ENCODE results near the gene CEP131. TPM values are rescaled to one million over a fixed set of nuclear protein-coding genes. Genes with fewer than 3 reads are reported as not detected.
"Not testable (repeated sequence)": the region's sequence is repeated elsewhere in the genome, so short reads cannot be mapped to it uniquely, and the experiment has no call there.

CEP131 gene
- total and polyA plus RNA-seq, 7 experiments from 2014 or later = 2.7 to 13.0 (median 9.7) TPM

DNA sequence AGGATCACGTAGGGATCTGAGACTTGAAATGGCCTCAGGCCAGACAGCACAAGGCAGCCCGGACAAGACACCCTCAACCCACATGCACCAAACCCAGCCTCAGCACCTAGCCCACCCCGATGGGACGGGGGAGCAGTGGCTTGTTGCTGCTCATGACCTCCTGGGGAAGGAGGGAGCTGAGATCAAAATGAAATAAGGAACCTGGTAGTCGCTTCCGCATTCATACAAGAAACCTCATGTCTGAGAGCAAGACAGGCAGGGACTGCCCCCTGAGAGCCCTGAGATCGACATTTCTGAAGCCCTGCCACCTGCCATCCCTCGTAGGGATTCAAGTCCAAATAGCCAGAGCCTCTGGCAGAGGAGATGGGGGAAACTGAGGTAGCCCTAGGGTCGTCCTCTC lies 5.7 kb upstream of the CEP131 start:
- Mint-ChIP-seq H3K4me3 (no peak overlapping the region), H3K27ac (no peak overlapping the region), H3K9me3 (no peaks in the 10 kb centered on the region), H3K27me3 (peaks cover 0 to 8% (median 0%) of the 10 kb centered on the region in 5 donors), H3K36me3 (peaks cover 9 to 21% (median 14%) of the 10 kb centered on the region in 5 donors), H3K4me1 (peaks cover 10 to 28% (median 15%) of the 10 kb centered on the region in 7 donors)
- H3K36me3 ChIP-seq (ENCODE audit: control insufficient read depth in 2 of 3, insufficient read depth in 3 of 3, low read length in 3 of 3) = peaks cover 0 to 43% (median 4%) of the 10 kb centered on the region in 3 experiments
- H3K9me3 ChIP-seq (ENCODE audit: control insufficient read depth in 2 of 3, low read length in 3 of 3) = no peaks in the 10 kb centered on the region
- no peak overlapping the region for H3K27ac ChIP-seq (ENCODE audit: low read depth, low read length)
- H3K27me3 ChIP-seq (ENCODE audit: control insufficient read depth in 2 of 2, insufficient read depth in 2 of 2, low read length in 2 of 2) = no peaks in the 10 kb centered on the region
- peak; percentile 51 for ATAC-seq
- H3K4me3 ChIP-seq (ENCODE audit: low read length) = no peak overlapping the region
- intact Hi-C loops (cut with micrococcal nuclease) = loop anchor here in 1 of 2 donors (10.0 kb wide), 2 partner anchors 964 to 1084 kb away; partner anchors contain the start of genes EIF4A3 and RNF213
- DNase-seq = no peak
- H3K4me1 ChIP-seq (ENCODE audit: control insufficient read depth in 2 of 2, insufficient read depth in 2 of 2, low read length in 2 of 2) = peaks cover 3 to 4% of the 10 kb centered on the region in 2 donors
- CTCF ChIA-PET = no interaction called here
- POLR2A ChIA-PET = no interaction called here

DNA sequence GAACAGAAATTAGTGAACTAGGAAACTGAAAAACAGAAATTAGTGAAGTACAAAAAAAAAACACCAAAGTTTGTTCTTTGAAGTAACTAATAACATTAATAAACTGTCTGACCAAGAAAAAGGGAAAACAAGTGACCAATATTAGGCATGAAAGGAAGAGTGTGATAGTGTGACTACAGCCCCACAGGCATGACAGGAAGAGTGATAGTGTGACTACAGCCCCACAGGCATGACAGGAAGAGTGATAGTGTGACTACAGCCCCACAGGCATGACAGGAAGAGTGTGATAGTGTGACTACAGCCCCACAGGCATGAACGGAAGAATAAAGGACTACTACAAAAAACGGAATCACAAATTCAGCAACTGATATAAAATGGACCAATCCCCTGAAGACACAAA lies 4.9 kb upstream of the CEP131 start:
- ATAC-seq; H3K4me3 ChIP-seq (ENCODE audit: low read length); CTCF ChIA-PET: not testable (repeated sequence)

DNA sequence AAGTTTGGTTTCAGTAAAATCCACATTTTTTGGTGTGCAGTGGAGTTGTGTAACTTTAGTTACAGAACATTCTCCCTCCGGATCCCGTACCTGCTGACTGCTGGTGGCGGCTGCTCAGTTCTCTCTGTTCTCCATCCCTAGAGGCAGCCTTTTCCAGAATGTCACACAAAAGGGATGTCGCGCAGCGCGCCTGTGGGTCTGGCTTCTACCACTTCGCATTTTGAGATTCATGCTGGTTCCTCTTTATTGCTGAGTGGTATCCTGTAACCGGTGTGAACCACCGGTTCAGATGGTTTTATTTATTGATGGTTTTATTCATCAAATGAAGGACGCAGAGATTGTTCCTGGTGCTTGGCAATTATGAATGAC lies 981 bp upstream of the CEP131 start:
- Mint-ChIP-seq H3K9me3 (no peaks in the 10 kb centered on the region), H3K27me3 (peaks cover 0 to 8% (median 0%) of the 10 kb centered on the region in 5 donors), H3K4me1 (peaks cover 13 to 24% (median 21%) of the 10 kb centered on the region in 7 donors), H3K36me3 (peaks cover 0 to 10% (median 4%) of the 10 kb centered on the region in 5 donors), H3K27ac (peak overlapping the region in 8 of 9 donors; percentile 7 to 79 (median 68)), H3K4me3 (peak overlapping the region; percentile 74 to 89 (median 84))
- ATAC-seq = no peak
- intact Hi-C loops (cut with micrococcal nuclease) = loop anchor here (1.0 to 10.0 kb wide), 12 partner anchors 16 to 1186 kb away; partner anchors contain the start of genes NDUFAF8 (in 2 of the 2), RNF213 (in 2 of the 2), TEPSIN (in 2 of the 2) and CCDC40 (in 1 of the 2)
- H3K27me3 ChIP-seq (ENCODE audit: control insufficient read depth in 2 of 2, insufficient read depth in 2 of 2, low read length in 2 of 2) = no peaks in the 10 kb centered on the region
- DNase-seq = no peak
- ChIA-PET CTCF (no interaction called here), POLR2A (no interaction called here)
- peaks cover 0 to 2% (median 0%) of the 10 kb centered on the region in 3 experiments for H3K36me3 ChIP-seq (ENCODE audit: control insufficient read depth in 2 of 3, insufficient read depth in 3 of 3, low read length in 3 of 3)
- peaks cover 11 to 19% of the 10 kb centered on the region in 2 donors for H3K4me1 ChIP-seq (ENCODE audit: control insufficient read depth in 2 of 2, insufficient read depth in 2 of 2, low read length in 2 of 2)
- no peaks in the 10 kb centered on the region for H3K9me3 ChIP-seq (ENCODE audit: control insufficient read depth in 2 of 3, low read length in 3 of 3)
- peak overlapping the region; percentile 63 for H3K27ac ChIP-seq (ENCODE audit: low read depth, low read length)
- H3K4me3 ChIP-seq (ENCODE audit: low read length) = peak overlapping the region; percentile 52

More for the DNA sequence above, 4.9 kb upstream of the CEP131 start:
- Mint-ChIP-seq H3K4me1 (peaks cover 10 to 28% (median 16%) of the 10 kb centered on the region in 7 donors), H3K36me3 (peaks cover 9 to 21% (median 14%) of the 10 kb centered on the region in 5 donors)
- POLR2A ChIA-PET; H3K27ac Mint-ChIP-seq; H3K27me3 Mint-ChIP-seq; H3K27ac ChIP-seq (ENCODE audit: low read depth, low read length); H3K9me3 ChIP-seq (ENCODE audit: control insufficient read depth in 2 of 3, low read length in 3 of 3); DNase-seq; H3K9me3 Mint-ChIP-seq; H3K27me3 ChIP-seq (ENCODE audit: control insufficient read depth in 2 of 2, insufficient read depth in 2 of 2, low read length in 2 of 2); H3K4me1 ChIP-seq (ENCODE audit: control insufficient read depth in 2 of 2, insufficient read depth in 2 of 2, low read length in 2 of 2); H3K4me3 Mint-ChIP-seq: not testable (repeated sequence)
- H3K36me3 ChIP-seq (ENCODE audit: control insufficient read depth in 2 of 3, insufficient read depth in 3 of 3, low read length in 3 of 3) = peaks cover 0 to 35% (median 4%) of the 10 kb centered on the region in 3 experiments
- intact Hi-C loops (cut with micrococcal nuclease) = loop anchor here in 1 of 2 donors (10.0 kb wide), 2 partner anchors 963 to 1083 kb away; partner anchors contain the start of genes EIF4A3 and RNF213

DNA sequence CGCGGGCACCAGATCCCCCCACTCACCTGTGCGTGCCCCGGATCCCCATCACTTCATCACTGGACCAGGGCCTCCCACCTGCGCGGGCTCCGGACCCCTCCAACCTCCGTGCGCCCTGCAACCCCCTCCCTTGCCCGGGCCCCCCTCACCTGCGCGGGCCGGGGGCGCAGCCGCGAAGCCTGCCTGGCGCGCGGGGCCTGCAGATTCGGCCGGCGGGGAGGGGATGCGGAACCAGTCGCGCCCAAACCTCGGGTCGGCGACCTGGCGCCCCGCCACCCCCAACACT lies 202 bp downstream of the CEP131 start:
- Mint-ChIP-seq H3K4me1 (peaks cover 10 to 19% (median 15%) of the 10 kb centered on the region in 7 donors), H3K36me3 (peaks cover 0 to 3% (median 1%) of the 10 kb centered on the region in 5 donors), H3K27me3 (peaks cover 0 to 8% (median 0%) of the 10 kb centered on the region in 5 donors), H3K9me3 (no peaks in the 10 kb centered on the region), H3K27ac (peak overlapping the region in 1 of 9 donors; percentile 74), H3K4me3 (peak overlapping the region in 8 of 10 donors; percentile 74 to 87 (median 83))
- ChIA-PET CTCF (interaction anchor here (1.0 kb wide), 1 partner anchor 199 kb away, joined by 3 read pairs; no protein-coding TSS in a partner anchor), POLR2A (interaction anchor here (0.6 to 1.3 kb wide), 6 partner anchors 12 to 953 kb away, joined by 3 to 24 read pairs (median 4); partner anchors contain the start of genes ACTG1, ARL16, HGS and NDUFAF8)
- no peaks in the 10 kb centered on the region for H3K9me3 ChIP-seq (ENCODE audit: control insufficient read depth in 2 of 3, low read length in 3 of 3)
- H3K4me1 ChIP-seq (ENCODE audit: control insufficient read depth in 2 of 2, insufficient read depth in 2 of 2, low read length in 2 of 2) = peaks cover 11 to 19% of the 10 kb centered on the region in 2 donors
- peaks cover 0 to 6% (median 0%) of the 10 kb centered on the region in 3 experiments for H3K36me3 ChIP-seq (ENCODE audit: control insufficient read depth in 2 of 3, insufficient read depth in 3 of 3, low read length in 3 of 3)
- peak overlapping the region; percentile 68 for H3K27ac ChIP-seq (ENCODE audit: low read depth, low read length)
- no peaks in the 10 kb centered on the region for H3K27me3 ChIP-seq (ENCODE audit: control insufficient read depth in 2 of 2, insufficient read depth in 2 of 2, low read length in 2 of 2)
- ATAC-seq (no peak), DNase-seq (no peak)
- peak overlapping the region; percentile 60 for H3K4me3 ChIP-seq (ENCODE audit: low read length)
- intact Hi-C loops (cut with micrococcal nuclease) = loop anchor here (2.0 to 10.0 kb wide), 6 partner anchors 72 to 1185 kb away; partner anchors contain the start of genes RNF213 (in 2 of the 2), CCDC40 (in 1 of the 2), EIF4A3 (in 1 of the 2) and RPTOR (in 1 of the 2)

DNA sequence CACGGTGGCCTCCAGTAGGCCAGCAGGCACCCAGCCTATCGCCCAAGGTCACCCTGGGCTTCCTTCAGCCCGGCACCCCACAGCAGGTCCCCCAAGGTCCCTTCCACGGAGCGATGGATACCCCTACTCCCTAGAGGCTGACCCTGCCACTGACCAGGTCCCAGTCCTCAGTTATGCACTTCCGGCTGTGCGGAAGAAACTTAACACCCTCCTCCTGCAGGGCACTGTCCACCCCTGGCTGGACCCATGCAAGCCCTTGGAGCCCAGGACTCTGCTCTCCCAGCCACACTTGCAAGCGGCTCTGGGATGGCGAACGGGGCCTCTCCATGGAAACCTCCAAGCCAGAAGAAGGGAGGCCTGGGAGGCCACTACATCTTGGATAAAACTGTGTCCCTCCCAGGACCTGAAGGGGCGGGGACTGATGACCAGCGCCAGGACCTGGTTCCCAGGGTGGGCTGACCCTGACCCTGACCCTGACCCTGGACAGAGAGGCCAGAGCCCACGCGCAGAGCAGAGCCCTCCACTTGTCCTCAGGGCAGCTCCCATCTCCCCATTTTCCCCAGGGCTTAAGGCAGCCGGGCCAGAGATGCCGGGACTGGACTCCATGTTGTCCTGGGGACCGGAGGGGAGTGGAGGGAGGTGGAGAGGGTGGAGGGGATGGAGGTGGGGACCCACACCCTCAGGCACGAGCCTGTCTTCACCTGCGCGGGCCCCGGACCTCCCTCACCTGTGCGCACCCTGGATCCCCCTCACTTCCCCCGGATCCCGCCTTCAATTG lies 734 bp downstream of the CEP131 start:
- ChIA-PET POLR2A (interaction anchor here (0.6 to 1.5 kb wide), 6 partner anchors 13 to 952 kb away, joined by 3 to 24 read pairs (median 4); partner anchors contain the start of genes ACTG1, ARL16, HGS and NDUFAF8), CTCF (no interaction called here)
- Mint-ChIP-seq H3K9me3 (no peaks in the 10 kb centered on the region), H3K4me3 (peak overlapping the region in 9 of 10 donors; percentile 55 to 87 (median 81)), H3K27me3 (peaks cover 0 to 8% (median 0%) of the 10 kb centered on the region in 5 donors), H3K36me3 (peaks cover 0 to 8% (median 2%) of the 10 kb centered on the region in 5 donors), H3K27ac (no peak overlapping the region), H3K4me1 (peaks cover 8 to 18% (median 13%) of the 10 kb centered on the region in 7 donors)
- Histone ChIP-seq H3K4me3 (ENCODE audit: low read length) (peak overlapping the region; percentile 60), H3K27ac (ENCODE audit: low read depth, low read length) (peak overlapping the region; percentile 68), H3K36me3 (ENCODE audit: control insufficient read depth in 2 of 3, insufficient read depth in 3 of 3, low read length in 3 of 3) (peaks cover 0 to 6% (median 0%) of the 10 kb centered on the region in 3 experiments), H3K9me3 (ENCODE audit: control insufficient read depth in 2 of 3, low read length in 3 of 3) (no peaks in the 10 kb centered on the region), H3K4me1 (ENCODE audit: control insufficient read depth in 2 of 2, insufficient read depth in 2 of 2, low read length in 2 of 2) (peaks cover 11 to 19% of the 10 kb centered on the region in 2 donors), H3K27me3 (ENCODE audit: control insufficient read depth in 2 of 2, insufficient read depth in 2 of 2, low read length in 2 of 2) (no peaks in the 10 kb centered on the region)
- DNase-seq (no peak), ATAC-seq (no peak)
- intact Hi-C loops (cut with micrococcal nuclease) = loop anchor here (2.0 to 10.0 kb wide), 6 partner anchors 73 to 1185 kb away; partner anchors contain the start of genes RNF213 (in 2 of the 2), CCDC40 (in 1 of the 2), EIF4A3 (in 1 of the 2) and RPTOR (in 1 of the 2)

DNA sequence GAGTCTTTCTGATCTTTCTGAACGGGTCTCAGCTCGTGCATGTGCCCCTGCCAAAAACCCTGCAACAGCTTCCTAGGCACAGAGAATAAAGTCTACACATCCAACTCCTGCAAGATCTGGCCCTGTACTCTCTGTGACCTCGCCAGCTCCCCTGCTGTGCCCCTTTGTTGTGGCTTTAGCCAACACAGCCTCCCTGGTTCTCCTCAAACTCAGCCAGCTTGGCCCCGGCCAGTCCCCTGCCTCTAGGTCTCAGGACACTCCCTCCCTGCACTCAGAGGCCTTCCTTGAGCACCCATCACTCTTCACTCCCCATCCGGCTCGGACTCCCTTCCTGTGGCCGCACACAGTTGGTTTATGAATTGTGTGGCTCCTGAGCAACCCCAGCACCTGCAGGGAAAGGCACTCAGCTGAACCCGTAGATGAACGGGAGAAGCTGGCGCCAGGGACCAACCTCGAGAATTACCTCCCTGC lies 1.4 kb downstream of the CEP131 start:
- no peak overlapping the region for H3K27ac Mint-ChIP-seq
- intact Hi-C loops (cut with micrococcal nuclease) = loop anchor here (5.0 to 10.0 kb wide), 3 partner anchors 957 to 1184 kb away; partner anchors contain the start of genes CCDC40 (in 1 of the 2), EIF4A3 (in 1 of the 2), RNF213 (in 1 of the 2) and TBC1D16 (in 1 of the 2)

More for the DNA sequence above, 1.4 kb downstream of the CEP131 start:
- no peaks in the 10 kb centered on the region for H3K9me3 ChIP-seq (ENCODE audit: control insufficient read depth in 2 of 3, low read length in 3 of 3)
- H3K4me3 ChIP-seq (ENCODE audit: low read length) = no peak overlapping the region
- CTCF ChIA-PET = no interaction called here
- no peak for ATAC-seq
- Mint-ChIP-seq H3K36me3 (peaks cover 0 to 12% (median 4%) of the 10 kb centered on the region in 5 donors), H3K9me3 (no peaks in the 10 kb centered on the region), H3K4me3 (peak overlapping the region; percentile 47 to 87 (median 80)), H3K4me1 (peaks cover 8 to 18% (median 13%) of the 10 kb centered on the region in 7 donors), H3K27me3 (peaks cover 0 to 8% (median 0%) of the 10 kb centered on the region in 5 donors)
- DNase-seq = no peak
- H3K27ac ChIP-seq (ENCODE audit: low read depth, low read length) = no peak overlapping the region
- no peaks in the 10 kb centered on the region for H3K27me3 ChIP-seq (ENCODE audit: control insufficient read depth in 2 of 2, insufficient read depth in 2 of 2, low read length in 2 of 2)
- H3K36me3 ChIP-seq (ENCODE audit: control insufficient read depth in 2 of 3, insufficient read depth in 3 of 3, low read length in 3 of 3) = peaks cover 0 to 6% (median 0%) of the 10 kb centered on the region in 3 experiments
- H3K4me1 ChIP-seq (ENCODE audit: control insufficient read depth in 2 of 2, insufficient read depth in 2 of 2, low read length in 2 of 2) = peaks cover 11 to 19% of the 10 kb centered on the region in 2 donors
- POLR2A ChIA-PET = interaction anchor here (1.5 kb wide), 1 partner anchor 17 kb away, joined by 7 read pairs; the partner anchor contains the start of genes NDUFAF8 and TEPSIN
